Activated CD8-positive, alpha-beta memory T cell treated with anti-CD3 and anti-CD28 coated beads for 36 hours (primary cell): ENCODE results near the gene TRIM44. TPM values are rescaled to one million over a fixed set of nuclear protein-coding genes. Genes with fewer than 3 reads are reported as not detected.

Experiments used
- CTCF ChIA-PET: fragments of 350-600 bp; sonication (Branson Sonifier 250); formaldehyde crosslinking; loops from one replicate; lab custom pipeline; 2021; ENCODE audit warnings: antibody characterized with exemption; lab: Charles Lee
- POLR2A ChIA-PET: fragments of 350-600 bp; sonication (Branson Sonifier 250); formaldehyde crosslinking; loops from one replicate; lab custom pipeline; 2021; ENCODE audit warnings: antibody characterized with exemption; lab: Charles Lee
- total RNA-seq, 2 experiments: library from RNA; stranded (reverse); gene quantifications; one replicate each; pipeline ENCODE4 v1.2.3, GENCODE V29; 2021

The TRIM44 gene
- total RNA-seq, 2 experiments from 2014 or later, result 32.2 to 37.3 TPM

DNA sequence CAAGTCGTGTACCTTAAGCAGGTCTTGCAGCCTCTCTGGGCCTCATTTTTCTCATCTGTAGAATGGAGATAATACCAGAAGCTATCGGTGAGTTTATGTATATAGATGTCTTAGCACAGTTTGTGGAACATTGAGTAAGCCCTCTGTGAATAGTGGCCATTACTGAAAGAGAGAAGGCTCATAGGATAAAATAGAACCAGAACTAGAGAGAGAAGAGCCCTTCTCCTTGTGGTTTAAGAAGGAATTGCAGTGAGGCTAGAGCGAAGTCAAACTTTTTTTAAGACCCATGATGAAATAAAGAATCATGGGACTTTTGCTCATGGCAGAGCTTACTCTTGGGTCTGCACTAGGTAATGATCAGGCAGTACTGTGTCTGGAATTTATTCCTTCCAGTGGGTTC lies 137.1 kb downstream of the TRIM44 start:
- POLR2A ChIA-PET, result no interaction called here

DNA sequence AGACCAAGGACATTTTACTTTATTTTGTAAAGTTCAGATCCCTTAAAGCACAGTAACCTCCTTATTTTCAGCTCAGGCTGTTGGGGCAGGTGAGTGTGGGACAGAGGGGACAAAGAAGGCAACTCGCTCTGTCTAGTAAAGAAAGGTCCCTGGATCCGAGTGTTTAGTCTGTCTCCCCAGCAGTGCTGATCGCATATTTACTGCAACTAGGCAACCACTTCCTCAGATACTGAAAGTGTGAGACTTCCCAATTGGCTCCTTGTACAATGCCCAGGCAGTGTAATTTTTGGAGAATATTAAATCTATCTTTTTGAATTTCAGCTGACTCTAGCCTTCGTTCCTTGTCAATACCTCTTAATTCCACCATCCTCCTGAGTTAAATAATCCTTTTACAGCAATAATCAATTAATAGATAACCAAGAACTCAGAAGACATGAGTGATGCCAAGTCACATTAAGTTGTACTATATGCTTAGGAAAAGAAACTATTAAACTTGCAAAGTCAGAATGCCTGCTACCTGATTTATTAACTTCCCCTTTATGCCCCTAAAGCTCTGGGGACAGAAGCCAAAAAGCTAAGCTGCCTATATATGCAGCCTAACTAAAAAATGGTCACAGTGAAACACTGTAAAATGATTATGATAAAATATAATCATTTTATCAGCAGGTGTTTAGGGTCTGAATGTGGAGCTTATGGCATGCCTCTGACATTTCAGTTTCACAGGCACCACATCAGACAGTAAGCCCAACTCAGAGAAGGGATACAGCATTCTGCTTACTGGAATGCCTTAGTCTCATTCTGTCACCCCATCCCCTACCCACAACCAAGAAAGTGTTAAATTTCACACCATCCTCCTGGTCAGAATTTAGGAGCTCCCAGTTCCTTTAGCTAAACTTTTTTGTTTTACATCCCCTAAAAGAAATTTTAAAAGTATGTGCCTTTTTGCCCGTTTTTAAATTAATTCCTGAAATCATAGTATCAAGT lies 138.7 kb downstream of the TRIM44 start:
- CTCF ChIA-PET, result interaction anchor here (1.8 kb wide), 1 partner anchor 21 kb away, joined by 6 read pairs; no protein-coding TSS in a partner anchor

More for the DNA sequence above, 137.1 kb downstream of the TRIM44 start:
- CTCF ChIA-PET, result no interaction called here

DNA sequence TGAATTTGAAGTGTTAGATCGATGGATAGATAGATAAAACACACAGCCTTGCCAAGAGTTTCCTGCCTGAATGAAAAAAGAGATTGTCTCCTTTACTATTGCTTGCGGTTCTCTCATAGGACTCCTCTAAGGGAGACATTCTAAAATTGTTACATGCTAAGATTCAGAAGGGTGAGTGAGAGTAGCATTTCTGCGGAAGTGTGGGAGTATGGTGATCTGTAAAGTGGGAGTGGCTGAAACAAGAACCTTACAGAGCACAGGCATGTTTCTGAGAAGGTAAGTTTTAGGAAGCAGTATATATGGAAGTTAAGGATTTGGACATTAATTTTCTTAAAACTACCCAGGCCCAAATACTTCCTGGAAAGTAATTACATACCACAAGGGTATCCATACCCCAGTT lies 139.6 kb downstream of the TRIM44 start:
- CTCF ChIA-PET, result interaction anchor here (1.8 kb wide), 1 partner anchor 20 kb away, joined by 6 read pairs; no protein-coding TSS in a partner anchor

More for the DNA sequence above, 138.7 kb downstream of the TRIM44 start:
- POLR2A ChIA-PET, result no interaction called here

GRCh38 chr11:35802672-35803071 lies 140.1 kb downstream of the TRIM44 start:
- ChIA-PET POLR2A (no interaction called here), CTCF (interaction anchor here (1.8 kb wide), 1 partner anchor 20 kb away, joined by 6 read pairs; no protein-coding TSS in a partner anchor)

More for the DNA sequence above, 139.6 kb downstream of the TRIM44 start:
- POLR2A ChIA-PET, result no interaction called here

- ChIA-PET CTCF (interaction anchor here (1.8 kb wide), 1 partner anchor 19 kb away, joined by 6 read pairs; no protein-coding TSS in a partner anchor), POLR2A (no interaction called here)
These were observed 140.5 kb downstream of the TRIM44 start for GRCh38 chr11:35803115-35803514.

GRCh38 chr11:35804451-35805040 lies 142.0 kb downstream of the TRIM44 start:
- CTCF ChIA-PET, result no interaction called here

GRCh38 chr11:35809561-35809960 lies 147.0 kb downstream of the TRIM44 start:
- ChIA-PET CTCF (interaction anchor here (0.8 kb wide), 1 partner anchor 13 kb away, joined by 5 read pairs; no protein-coding TSS in a partner anchor), POLR2A (no interaction called here)

More at GRCh38 chr11:35804451-35805040, 142.0 kb downstream of the TRIM44 start:
- POLR2A ChIA-PET, result no interaction called here

- ChIA-PET POLR2A (no interaction called here), CTCF (interaction anchor here (0.8 kb wide), 1 partner anchor 12 kb away, joined by 5 read pairs; no protein-coding TSS in a partner anchor)
These were observed 147.6 kb downstream of the TRIM44 start for GRCh38 chr11:35810045-35810645.

DNA sequence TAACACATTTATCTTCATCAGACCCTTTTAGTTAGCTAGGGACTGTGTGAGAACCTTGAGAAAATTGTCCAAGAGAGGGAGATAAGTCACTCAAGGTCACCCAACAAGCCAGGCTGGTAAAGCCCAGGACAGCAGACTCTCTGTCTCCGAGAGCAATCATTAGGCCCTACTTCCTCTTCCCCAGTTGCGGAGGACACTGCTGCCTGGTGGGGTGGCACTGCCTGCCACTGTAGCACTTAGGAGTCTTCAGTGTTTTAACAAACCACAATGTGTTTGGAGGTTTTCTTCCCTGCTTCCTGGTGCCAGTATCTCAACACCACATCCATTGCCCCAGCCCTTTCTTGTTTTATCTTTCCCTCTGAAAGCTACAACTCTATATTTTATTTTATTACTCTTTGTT lies 149.2 kb downstream of the TRIM44 start:
- POLR2A ChIA-PET, result no interaction called here
- CTCF ChIA-PET, result interaction anchor here (3.0 kb wide), 1 partner anchor 10 kb away, joined by 9 read pairs; no protein-coding TSS in a partner anchor

DNA sequence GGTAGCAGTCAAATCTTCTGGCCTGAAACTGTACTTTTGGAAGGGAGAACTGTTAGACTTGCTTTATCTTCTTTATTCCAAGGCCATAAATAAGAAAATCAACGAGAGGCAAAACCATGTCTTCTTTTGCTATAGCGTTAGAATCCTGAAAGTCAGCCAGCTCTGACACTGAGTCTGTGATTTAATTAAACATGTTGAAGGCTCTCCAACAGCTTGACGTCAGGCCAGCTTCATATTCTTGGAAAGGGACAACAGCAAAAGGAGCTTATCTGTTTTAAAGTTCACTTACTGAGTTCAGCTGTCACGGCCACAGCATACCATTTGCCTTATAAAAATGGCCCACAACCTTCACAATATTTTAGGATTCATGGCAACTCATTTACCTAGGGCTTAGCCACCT lies 150.3 kb downstream of the TRIM44 start:
- POLR2A ChIA-PET, result no interaction called here
- CTCF ChIA-PET, result interaction anchor here (3.0 kb wide), 1 partner anchor 9 kb away, joined by 9 read pairs; no protein-coding TSS in a partner anchor

- POLR2A ChIA-PET, result no interaction called here
- CTCF ChIA-PET, result interaction anchor here (3.0 kb wide), 1 partner anchor 8 kb away, joined by 9 read pairs; no protein-coding TSS in a partner anchor
These were observed 151.6 kb downstream of the TRIM44 start for GRCh38 chr11:35814081-35814695.

GRCh38 chr11:35814720-35815305 lies 152.2 kb downstream of the TRIM44 start:
- ChIA-PET CTCF (no interaction called here), POLR2A (no interaction called here)

DNA sequence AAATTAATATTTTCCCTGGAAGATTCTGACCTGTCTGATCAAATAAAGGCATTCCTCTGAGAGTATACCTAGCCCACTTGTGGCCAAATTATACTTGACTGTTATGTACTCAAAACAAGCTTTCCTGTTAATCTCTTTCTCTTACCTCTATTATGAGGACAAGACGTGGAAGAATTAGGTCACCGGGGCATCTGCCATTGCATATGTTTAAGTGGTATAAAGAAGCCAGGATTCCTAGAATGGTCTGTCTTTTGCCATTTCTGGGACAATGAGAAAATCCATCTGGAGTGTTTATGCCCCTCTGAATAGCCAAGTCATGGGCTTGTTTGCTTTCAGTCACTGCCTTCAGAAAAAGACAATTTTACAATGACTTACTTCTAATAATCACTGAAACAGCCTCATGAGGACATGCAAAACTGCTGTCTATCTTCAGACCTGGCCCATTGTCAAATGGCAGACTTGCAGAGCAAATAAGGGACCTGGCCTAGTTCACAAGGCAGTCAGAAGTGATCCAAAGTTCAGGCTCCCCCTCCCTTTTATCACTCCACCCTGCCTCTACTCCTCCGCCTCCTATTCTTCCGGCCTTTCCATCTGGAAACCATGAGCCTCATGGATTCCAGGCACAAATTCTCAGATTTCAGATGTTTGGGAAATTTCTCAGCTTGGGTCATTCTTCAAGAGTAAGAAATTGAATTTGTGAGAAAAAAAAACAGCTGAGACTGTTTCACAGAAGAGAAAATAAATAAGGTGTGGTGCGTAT lies 153.2 kb downstream of the TRIM44 start:
- CTCF ChIA-PET, result no interaction called here
- POLR2A ChIA-PET, result no interaction called here

DNA sequence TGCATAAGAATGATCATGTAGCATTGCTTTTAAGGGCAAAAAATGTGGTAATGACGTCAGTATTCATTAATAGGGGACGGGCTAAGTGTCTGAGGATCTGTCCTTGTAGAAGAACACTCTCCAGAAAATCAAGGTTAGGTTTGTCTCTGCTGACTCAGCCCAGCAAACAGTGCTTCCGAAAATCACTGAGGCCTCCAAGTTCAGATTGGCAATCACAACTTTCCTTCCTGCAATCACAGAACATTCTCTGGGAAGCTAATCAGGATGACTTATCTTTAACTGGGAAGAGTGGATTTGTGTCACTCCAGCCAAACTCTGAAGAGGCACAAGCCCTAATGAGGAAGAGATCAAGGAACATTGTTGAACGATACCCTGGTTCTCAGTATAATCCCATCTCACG lies 158.0 kb downstream of the TRIM44 start:
- CTCF ChIA-PET, result interaction anchor here (1.7 to 2.7 kb wide), 2 partner anchors 8 to 10 kb away, joined by 9 to 12 read pairs; no protein-coding TSS in a partner anchor
- POLR2A ChIA-PET, result no interaction called here

GRCh38 chr11:35822815-35823495 lies 160.4 kb downstream of the TRIM44 start:
- ChIA-PET POLR2A (no interaction called here), CTCF (interaction anchor here (1.0 to 2.7 kb wide), 7 partner anchors 10 to 443 kb away, joined by 3 to 9 read pairs (median 6); partner anchors contain the start of gene FJX1)

DNA sequence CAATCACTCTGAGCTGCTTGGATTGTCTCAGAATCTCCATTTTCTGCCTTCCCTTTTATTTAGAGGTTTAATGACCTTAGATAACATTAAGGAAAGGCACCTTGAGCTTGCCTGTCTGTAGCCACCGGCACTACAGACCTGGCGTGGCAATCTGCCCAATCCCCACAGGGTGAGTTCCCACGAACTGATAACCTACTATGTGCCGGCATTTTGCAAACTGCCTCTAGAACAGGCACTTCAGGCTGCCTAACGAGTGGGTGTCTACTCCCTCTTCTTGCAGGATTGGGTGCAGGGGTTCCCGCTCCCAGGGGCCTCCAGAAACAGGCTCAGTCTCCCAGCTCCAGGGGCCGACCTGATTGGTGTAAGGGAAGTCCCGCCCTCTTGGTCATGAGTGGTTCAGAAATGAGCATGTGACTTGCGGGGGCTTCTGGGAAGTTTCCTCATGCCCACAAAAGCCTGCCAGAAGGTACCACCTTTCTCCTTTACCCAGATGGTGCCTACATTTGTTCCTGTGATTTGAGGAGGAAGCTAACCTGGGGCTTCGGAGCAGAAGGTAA lies 161.2 kb downstream of the TRIM44 start:
- CTCF ChIA-PET, result no interaction called here
- POLR2A ChIA-PET, result no interaction called here

GRCh38 chr11:35825386-35825785 lies 162.8 kb downstream of the TRIM44 start:
- CTCF ChIA-PET, result no interaction called here
- POLR2A ChIA-PET, result no interaction called here
